Myocyte (in vitro differentiated cells): ENCODE results near the gene C2orf72. TPM values are rescaled to one million over a fixed set of nuclear protein-coding genes. Genes with fewer than 3 reads are reported as not detected.
"Not testable (repeated sequence)": the region's sequence is repeated elsewhere in the genome, so short reads cannot be mapped to it uniquely, and the experiment has no call there.

Experiments
- DNase-seq: peaks from one replicate; pipeline ENCODE4 v3.0.0-alpha.2; 2012; ENCODE audit warnings: low read depth
- polyA plus RNA-seq: library from polyadenylated mRNA; unstranded; fragments of >200 nt; gene quantifications from one replicate; pipeline ENCODE4 v1.2.1, GENCODE V29; 2012; ENCODE audit warnings: missing spikeins
- total RNA-seq: library from RNA; depleted of rRNA; stranded (reverse); fragments of >200 nt; gene quantifications from 2 replicates; pipeline ENCODE4 v1.2.3, GENCODE V29; 2014

Gene C2orf72
- not detected in 2 replicates for total RNA-seq
- 0.19 TPM for polyA plus RNA-seq

- DNase-seq: no peak
These were observed at the start of gene C2orf72 for GRCh38 chr2:231037202-231037730. TSS of gene C2orf72 (plus strand) at chr2:231037523. CDS start at chr2:231037566, 43 bp downstream.

- no peak for DNase-seq
These were observed 47.6 kb upstream of the C2orf72 start for GRCh38 chr2:230989731-230990130.

GRCh38 chr2:230990131-230990898 lies 47.0 kb upstream of the C2orf72 start:
- DNase-seq: no peak

GRCh38 chr2:230990899-230991150 lies 46.5 kb upstream of the C2orf72 start:
- no peak for DNase-seq

GRCh38 chr2:230991598-230991997 lies 45.7 kb upstream of the C2orf72 start:
- no peak for DNase-seq

- DNase-seq: no peak
These were observed 41.5 kb upstream of the C2orf72 start, which contains the start of gene SPATA3 for GRCh38 chr2:230995821-230996220. TSS of gene SPATA3 (plus strand) at chr2:230996121. CDS start at chr2:230996234, 113 bp downstream.

- DNase-seq: no peak
These were observed 40.7 kb upstream of the C2orf72 start for GRCh38 chr2:230996661-230997060.

GRCh38 chr2:230998882-230999281 lies 38.4 kb upstream of the C2orf72 start:
- no peak for DNase-seq

- no peak for DNase-seq
These were observed 37.8 kb upstream of the C2orf72 start for GRCh38 chr2:230999477-230999876.

GRCh38 chr2:231000211-231000904 lies 37.0 kb upstream of the C2orf72 start:
- DNase-seq: no peak

GRCh38 chr2:231001036-231001435 lies 36.3 kb upstream of the C2orf72 start:
- DNase-seq: no peak

GRCh38 chr2:231001921-231002320 lies 35.4 kb upstream of the C2orf72 start:
- no peak for DNase-seq

- DNase-seq: no peak
These were observed 34.7 kb upstream of the C2orf72 start for GRCh38 chr2:231002641-231003040.

GRCh38 chr2:231003186-231003585 lies 34.1 kb upstream of the C2orf72 start:
- no peak for DNase-seq

GRCh38 chr2:231004930-231005329 lies 32.4 kb upstream of the C2orf72 start:
- not testable (repeated sequence) for DNase-seq

GRCh38 chr2:231007286-231008098 lies 29.8 kb upstream of the C2orf72 start:
- no peak for DNase-seq

GRCh38 chr2:231008131-231008530 lies 29.2 kb upstream of the C2orf72 start:
- DNase-seq: no peak

GRCh38 chr2:231009236-231009919 lies 27.9 kb upstream of the C2orf72 start:
- no peak for DNase-seq

GRCh38 chr2:231010201-231010730 lies 27.1 kb upstream of the C2orf72 start:
- DNase-seq: no peak

- DNase-seq: no peak
These were observed 25.8 kb upstream of the C2orf72 start for GRCh38 chr2:231011526-231011925.

GRCh38 chr2:231012463-231012862 lies 24.9 kb upstream of the C2orf72 start:
- no peak for DNase-seq
